ENCODE data around the gene ITSN2.

DNA sequence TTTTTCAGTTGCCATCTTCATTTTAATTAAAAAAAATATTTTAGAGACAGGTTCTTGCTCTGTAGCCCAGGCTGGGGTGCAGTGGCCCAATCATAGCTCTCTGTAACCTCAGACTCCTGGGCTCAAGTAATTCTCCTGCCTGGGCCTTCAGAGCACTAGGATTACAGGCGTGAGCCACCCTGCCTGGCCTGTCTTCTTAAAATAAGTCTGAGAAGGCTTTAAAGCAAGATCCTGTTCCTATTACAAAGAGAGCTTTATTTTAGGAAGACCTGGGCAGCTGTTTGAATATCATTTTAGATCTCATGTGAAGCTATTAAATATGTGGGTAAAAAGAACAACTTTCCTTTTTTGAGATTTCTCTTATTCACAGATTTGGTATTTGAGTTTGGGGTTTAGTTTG lies 184.0 kb downstream of the ITSN2 start:
- TF ChIP-seq POLR2A (IDR thresholded peaks at IDR 0.05) (no peak), POLR2AphosphoS5 (IDR thresholded peaks at IDR 0.05) (no peak)
- TF ChIP-seq, protein P1, sequence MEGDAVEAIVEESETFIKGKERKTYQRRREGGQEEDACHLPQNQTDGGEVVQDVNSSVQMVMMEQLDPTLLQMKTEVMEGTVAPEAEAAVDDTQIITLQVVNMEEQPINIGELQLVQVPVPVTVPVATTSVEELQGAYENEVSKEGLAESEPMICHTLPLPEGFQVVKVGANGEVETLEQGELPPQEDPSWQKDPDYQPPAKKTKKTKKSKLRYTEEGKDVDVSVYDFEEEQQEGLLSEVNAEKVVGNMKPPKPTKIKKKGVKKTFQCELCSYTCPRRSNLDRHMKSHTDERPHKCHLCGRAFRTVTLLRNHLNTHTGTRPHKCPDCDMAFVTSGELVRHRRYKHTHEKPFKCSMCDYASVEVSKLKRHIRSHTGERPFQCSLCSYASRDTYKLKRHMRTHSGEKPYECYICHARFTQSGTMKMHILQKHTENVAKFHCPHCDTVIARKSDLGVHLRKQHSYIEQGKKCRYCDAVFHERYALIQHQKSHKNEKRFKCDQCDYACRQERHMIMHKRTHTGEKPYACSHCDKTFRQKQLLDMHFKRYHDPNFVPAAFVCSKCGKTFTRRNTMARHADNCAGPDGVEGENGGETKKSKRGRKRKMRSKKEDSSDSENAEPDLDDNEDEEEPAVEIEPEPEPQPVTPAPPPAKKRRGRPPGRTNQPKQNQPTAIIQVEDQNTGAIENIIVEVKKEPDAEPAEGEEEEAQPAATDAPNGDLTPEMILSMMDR (IDR thresholded peaks at IDR 0.05), result no peak
